NCI-H1417 (cell line): ENCODE results near the gene PFKL.

Source experiments
- DNase-seq, 3 experiments: peaks; one replicate each; lab custom pipeline; 2025; lab: John Stamatoyannopoulos, UW

Gene PFKL

GRCh38 chr21:44363278-44363677 is 63.4 kb downstream of the PFKL start:
- no peak for DNase-seq

GRCh38 chr21:44364151-44365053 is 64.5 kb downstream of the PFKL start:
- no peak for DNase-seq

- no peak for DNase-seq
These were observed 65.6 kb downstream of the PFKL start for GRCh38 chr21:44365251-44365966.

GRCh38 chr21:44365967-44366585 is 66.2 kb downstream of the PFKL start:
- no peak for DNase-seq

- no peak for DNase-seq
These were observed 66.8 kb downstream of the PFKL start for GRCh38 chr21:44366586-44367211.

- peak in 2 of 3 experiments; percentile 55 to 71 for DNase-seq
These were observed 69.0 kb downstream of the PFKL start for GRCh38 chr21:44368711-44369446.

GRCh38 chr21:44370027-44370735 is 70.3 kb downstream of the PFKL start:
- peak; percentile 45 to 70 (median 47) for DNase-seq

GRCh38 chr21:44370786-44371410 is 71.0 kb downstream of the PFKL start:
- DNase-seq, result no peak

GRCh38 chr21:44371596-44371995 is 71.7 kb downstream of the PFKL start:
- DNase-seq, result no peak

- no peak for DNase-seq
These were observed 72.8 kb downstream of the PFKL start for GRCh38 chr21:44372616-44373015.

- DNase-seq, result no peak
These were observed 74.9 kb downstream of the PFKL start for GRCh38 chr21:44374601-44375280.

- DNase-seq, result no peak
These were observed 75.4 kb downstream of the PFKL start for GRCh38 chr21:44375281-44375651.

GRCh38 chr21:44375761-44376241 is 75.9 kb downstream of the PFKL start:
- DNase-seq, result no peak

- no peak for DNase-seq
These were observed 76.8 kb downstream of the PFKL start for GRCh38 chr21:44376606-44377005.
